Stomach (tissue), 9 donors: ENCODE data around the gene SLC12A7. TPM values are rescaled to one million over a fixed set of nuclear protein-coding genes. Genes with fewer than 3 reads are reported as not detected.
A peak's percentile ranks its signal among the peaks of the same experiment; 100 is the strongest.

ENCODE experiments used
- DNase-seq, 2 donors: peaks; one replicate each; pipeline versions ENCODE4 v3.0.0 to v3.0.0-alpha.2; 2013 to 2019
- H3K27ac ChIP-seq, 5 donors: fragments of 200-600 bp in 4 of 5; sonication (generic) in 4 of 5; one replicate each; pipeline ENCODE4 v1.5.1; 2013 to 2019; ENCODE audit warnings: mild to moderate bottlenecking in 1 of 5, moderate library complexity in 1 of 5
- H3K27me3 ChIP-seq, 3 donors: fragments of 200-600 bp; sonication (generic); one replicate each; pipeline ENCODE4 v1.5.1; 2017 to 2019; ENCODE audit warnings: mixed run types in 1 of 3
- H3K36me3 ChIP-seq, 4 donors: fragments of 200-600 bp; sonication (generic); 1 replicate in 3 of 4; 2 replicates in 1 of 4; pipeline ENCODE4 v1.5.1; 2016 to 2019
- H3K4me1 ChIP-seq, 4 donors: fragments of 200-600 bp; sonication (generic); one replicate each; pipeline ENCODE4 v1.5.1; 2016 to 2019
- H3K4me3 ChIP-seq, 4 donors: fragments of 200-600 bp; sonication (generic) in 3 of 4; one replicate each; pipeline ENCODE4 v1.5.1; 2016 to 2019; ENCODE audit warnings: mild to moderate bottlenecking in 1 of 4
- H3K9me3 ChIP-seq, 4 donors: fragments of 200-600 bp; sonication (generic); one replicate each; pipeline ENCODE4 v1.5.1; 2016 to 2019
- CTCF ChIP-seq, 7 experiments: fragments of 450-650 bp in 4 of 7; fragments of 200-600 bp in 3 of 7; sonication (generic) in 3 of 7; IDR thresholded peaks; one replicate each; pipeline ENCODE4 v1.5.1; 2016 to 2019; ENCODE audit warnings: antibody characterized with exemption in 7 of 7, control low read depth in 2 of 7, mild to moderate bottlenecking in 1 of 7
- EP300 ChIP-seq: sonication (generic); formaldehyde crosslinking; IDR thresholded peaks from one replicate; pipeline ENCODE4 v1.6.1; 2017; ENCODE audit warnings: antibody characterized with exemption
- POLR2A ChIP-seq, 4 donors: fragments of 450-650 bp; IDR thresholded peaks; one replicate each; pipeline ENCODE4 v1.6.1; 2016; ENCODE audit warnings: antibody characterized with exemption in 4 of 4, control low read depth in 2 of 4, mild to moderate bottlenecking in 1 of 4, moderate library complexity in 1 of 4
- POLR2AphosphoS5 ChIP-seq, 3 donors: sonication (generic); formaldehyde crosslinking; IDR thresholded peaks; one replicate each; pipeline ENCODE4 v1.6.1; 2016; ENCODE audit warnings: antibody characterized with exemption in 3 of 3
- WGBS, 5 donors: extraction: QIAGEN DNeasy Blood & Tissue Kit in 3 of 5; methylation state at CpG; one replicate each; pipeline versions ENCODE4 v1.1.5 to v1.1.7; 2013 to 2018; 5-methylcytosine and 5-hydroxymethylcytosine counted together
- intact Hi-C: fragments of 100-400 bp; cut with DNase I; formaldehyde crosslinking; loops from one replicate; pipeline ENCODE4 v1.15.1; 2023; ENCODE audit warnings: low total_unique reads
- polyA plus RNA-seq, 3 donors: library from polyadenylated mRNA; stranded (reverse); fragments of 200-250 nt; gene quantifications; one replicate each; pipeline ENCODE4 v1.2.3, GENCODE V29; 2013
- total RNA-seq, 5 donors: library from RNA; depleted of rRNA; stranded (reverse); fragments of >200 nt; gene quantifications; one replicate each; pipeline versions ENCODE4 v1.1.0 to v1.2.3, GENCODE V29; 2014 to 2016
- donor health status: healthy with polysubstance abuse.
- donor health status: Bipolar disorder and iron deficiency.
- donor health status: healthy.

SLC12A7 gene
- total and polyA plus RNA-seq, 8 donors: 4.7 to 346 (median 37.7) TPM

DNA sequence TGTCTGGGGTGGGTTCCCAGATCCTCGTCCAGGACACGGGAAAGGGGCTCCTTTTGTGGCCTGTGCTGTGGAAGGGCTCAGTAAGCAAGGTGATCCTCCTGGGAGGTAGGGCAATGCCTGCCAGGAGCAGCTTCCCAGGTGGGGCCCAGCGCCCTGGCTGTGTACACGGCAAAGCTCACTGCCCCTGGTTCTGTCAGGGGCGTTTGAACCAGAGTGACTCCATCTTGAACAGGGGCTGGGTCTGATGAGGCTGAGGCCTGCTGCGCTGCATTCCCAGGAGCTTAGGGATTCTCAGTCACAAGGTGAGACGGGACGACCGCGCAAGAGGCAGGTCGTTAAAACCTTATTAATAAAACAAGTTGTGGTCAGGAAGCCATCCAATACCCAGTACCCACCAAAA, 19.9 kb upstream of the SLC12A7 start:
- H3K36me3 ChIP-seq: no peaks in the 10 kb centered on the region
- 72 to 93% (median 86%) methylated on average over 9 to 11 of the region's 11 CpGs for WGBS, 5 donors
- TF ChIP-seq CTCF (IDR thresholded peaks at IDR 0.05) (no peak), POLR2AphosphoS5 (IDR thresholded peaks at IDR 0.05) (no peak), EP300 (no peak), POLR2A (IDR thresholded peaks at IDR 0.05) (no peak)
- no peaks in the 10 kb centered on the region for H3K9me3 ChIP-seq
- DNase-seq: no peak
- H3K27me3 ChIP-seq: peaks cover 0 to 8% (median 0%) of the 10 kb centered on the region in 3 donors
- H3K4me3 ChIP-seq: no peak overlapping the region
- intact Hi-C loops: no loop called here
- peaks cover 34 to 70% (median 58%) of the 10 kb centered on the region in 4 donors for H3K4me1 ChIP-seq
- peak overlapping the region; percentile 79 to 91 (median 87) for H3K27ac ChIP-seq

GRCh38 chr5:1131191-1131621, 19.3 kb upstream of the SLC12A7 start:
- intact Hi-C loops: no loop called here
- Histone ChIP-seq H3K36me3 (no peaks in the 10 kb centered on the region), H3K27ac (peak overlapping the region; percentile 79 to 91 (median 87)), H3K4me1 (peaks cover 34 to 70% (median 58%) of the 10 kb centered on the region in 4 donors), H3K4me3 (peak overlapping the region in 1 of 4 donors; percentile 3), H3K9me3 (no peaks in the 10 kb centered on the region), H3K27me3 (peaks cover 0 to 8% (median 0%) of the 10 kb centered on the region in 3 donors)
- TF ChIP-seq POLR2A (IDR thresholded peaks at IDR 0.05) (no peak), POLR2AphosphoS5 (IDR thresholded peaks at IDR 0.05) (no peak), EP300 (no peak), CTCF (IDR thresholded peaks at IDR 0.05) (no peak)
- WGBS, 5 donors: 61 to 66% (median 64%) methylated on average over 13 to 14 of the region's 14 CpGs
- DNase-seq: peak in 1 of 2 donors; percentile 61

GRCh38 chr5:1130218-1130946, 18.5 kb upstream of the SLC12A7 start:
- Histone ChIP-seq H3K27me3 (peaks cover 0 to 8% (median 0%) of the 10 kb centered on the region in 3 donors), H3K36me3 (no peaks in the 10 kb centered on the region), H3K4me1 (peaks cover 34 to 69% (median 58%) of the 10 kb centered on the region in 4 donors), H3K4me3 (peak overlapping the region in 1 of 4 donors; percentile 3), H3K27ac (peak overlapping the region; percentile 79 to 91 (median 87)), H3K9me3 (no peaks in the 10 kb centered on the region)
- DNase-seq: peak; percentile 89 to 91
- WGBS, 5 donors: 24 to 66% (median 42%) methylated on average over 6 to 26 of the region's 26 CpGs
- intact Hi-C loops: no loop called here
- TF ChIP-seq POLR2A (IDR thresholded peaks at IDR 0.05) (peak in 2 of 4 donors; percentile 64 to 74), EP300 (no peak), CTCF (IDR thresholded peaks at IDR 0.05) (peak in 2 of 7 experiments; percentile 25 to 26), POLR2AphosphoS5 (IDR thresholded peaks at IDR 0.05) (peak in 2 of 3 donors; percentile 77 to 80)

DNA sequence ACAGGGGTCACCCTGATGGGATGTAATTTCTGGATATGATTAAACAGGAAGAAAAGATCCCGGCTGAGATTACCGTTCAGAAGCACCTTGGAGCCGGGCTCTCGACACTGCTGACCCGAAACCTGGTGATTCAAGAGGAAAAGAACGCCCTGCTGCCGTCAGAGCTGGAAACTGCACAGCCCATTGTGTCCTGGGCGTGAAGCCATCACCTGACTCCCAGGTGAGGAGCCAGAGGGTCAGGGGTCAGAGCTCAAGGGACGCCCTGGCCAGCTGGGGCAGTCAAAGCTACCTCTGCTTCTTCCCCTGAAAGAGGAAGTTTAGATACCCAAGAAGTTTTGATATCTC, 17.8 kb upstream of the SLC12A7 start:
- peak; percentile 35 to 60 (median 49) for TF ChIP-seq POLR2AphosphoS5 (IDR thresholded peaks at IDR 0.05)
- TF ChIP-seq EP300: no peak
- H3K36me3 ChIP-seq: no peaks in the 10 kb centered on the region
- H3K4me3 ChIP-seq: no peak overlapping the region
- no peaks in the 10 kb centered on the region for H3K9me3 ChIP-seq
- 31 to 53% (median 35%) methylated on average over 9 of the region's 9 CpGs for WGBS, 5 donors
- H3K4me1 ChIP-seq: peaks cover 34 to 65% (median 56%) of the 10 kb centered on the region in 4 donors
- H3K27me3 ChIP-seq: peaks cover 0 to 8% (median 0%) of the 10 kb centered on the region in 3 donors
- peak in 1 of 2 donors; percentile 89 for DNase-seq
- intact Hi-C loops: no loop called here
- H3K27ac ChIP-seq: peak overlapping the region; percentile 79 to 91 (median 87)
